Epithelial cell of umbilical artery (primary cell): ENCODE data around the gene ANP32B. TPM values are rescaled to one million over a fixed set of nuclear protein-coding genes. Genes with fewer than 3 reads are reported as not detected.

Experiments
- total RNA-seq: library from RNA; depleted of rRNA; stranded (reverse); fragments of >200 nt; gene quantifications from 2 replicates; pipeline ENCODE4 v1.2.3, GENCODE V29; 2014

ANP32B gene
- 4.2 and 6.4 TPM in 2 replicates for total RNA-seq

DNA sequence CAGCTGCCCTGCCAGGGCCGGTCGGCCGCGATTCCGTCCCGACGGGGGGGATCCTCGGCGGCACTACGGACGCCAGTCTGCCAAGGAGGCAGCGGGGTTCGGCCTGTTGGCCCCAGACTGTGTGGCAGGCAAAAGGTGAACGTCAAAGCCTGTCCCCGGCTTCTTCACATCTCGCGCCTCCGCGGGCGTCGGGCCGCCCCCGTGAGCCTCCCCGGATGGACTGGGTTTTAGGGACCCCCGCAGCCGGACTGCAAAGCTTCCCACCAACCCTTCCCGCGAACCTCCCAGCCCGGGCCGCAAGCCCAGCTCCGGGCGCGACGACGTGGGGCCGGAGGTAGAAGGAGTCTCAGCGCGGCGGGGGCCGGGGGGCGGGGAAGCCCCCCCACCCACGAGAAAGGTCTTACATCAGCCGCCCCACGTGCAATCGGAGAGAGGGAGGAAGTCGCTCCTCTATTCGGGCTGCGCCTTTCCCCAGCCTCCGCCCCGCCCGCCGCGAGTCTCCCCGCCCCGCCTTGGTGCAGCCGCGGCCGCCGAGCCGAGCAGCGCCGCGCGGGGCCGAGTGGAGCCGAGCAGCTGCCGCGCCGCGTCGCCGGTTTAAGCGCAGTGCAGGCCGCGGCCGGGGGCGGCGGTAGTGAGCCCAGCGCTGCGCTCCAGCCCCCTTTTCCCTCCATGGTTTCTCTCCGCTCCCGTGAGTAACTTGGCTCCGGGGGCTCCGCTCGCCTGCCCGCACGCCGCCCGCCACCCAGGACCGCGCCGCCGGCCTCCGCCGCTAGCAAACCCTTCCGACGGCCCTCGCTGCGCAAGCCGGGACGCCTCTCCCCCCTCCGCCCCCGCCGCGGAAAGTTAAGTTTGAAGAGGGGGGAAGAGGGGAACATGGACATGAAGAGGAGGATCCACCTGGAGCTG, at the start of gene ANP32B:
TSS of gene ANP32B (plus strand) at position 659 of the 906 bp plus-strand sequence. CDS start at position 874, 215 bp downstream.

GRCh38 chr9:97938081-97938644, 45.0 kb upstream of the ANP32B start, which contains the start of gene HEMGN:
HEMGN (minus strand) TSS chr9:97938172; CDS start chr9:97938136, 36 bp downstream.

GRCh38 chr9:98056269-98057137, 73.4 kb downstream of the ANP32B start, which contains the start of gene NANS:
NANS (plus strand) TSS chr9:98056732; CDS start chr9:98056809, 77 bp downstream.

Other genes starting within 250 kb of the ANP32B start
- not detected in 2 replicates for gene FOXE1, start 130.1 kb upstream of the ANP32B start, total RNA-seq
- gene TRMO, start 60.8 kb upstream of the ANP32B start, total RNA-seq: 15.3 and 17.3 TPM in 2 replicates
- gene HEMGN, start 45.2 kb upstream of the ANP32B start, total RNA-seq: not detected in 2 replicates
- 127 and 141 TPM in 2 replicates for gene NANS, start 73.4 kb downstream of the ANP32B start, total RNA-seq
- 3.6 and 15.7 TPM in 2 replicates for gene TRIM14, start 135.9 kb downstream of the ANP32B start, total RNA-seq
- gene CORO2A, start 209.3 kb downstream of the ANP32B start, total RNA-seq: 0.32 and 0.46 TPM in 2 replicates